NCI-H2107 (cell line): ENCODE data around the gene CC2D1A.

Experiments
- DNase-seq: peaks from one replicate; lab custom pipeline; 2025; lab: John Stamatoyannopoulos, UW

Gene CC2D1A

GRCh38 chr19:13877303-13877702 lies 28.7 kb upstream of the CC2D1A start:
- no peak for DNase-seq

DNA sequence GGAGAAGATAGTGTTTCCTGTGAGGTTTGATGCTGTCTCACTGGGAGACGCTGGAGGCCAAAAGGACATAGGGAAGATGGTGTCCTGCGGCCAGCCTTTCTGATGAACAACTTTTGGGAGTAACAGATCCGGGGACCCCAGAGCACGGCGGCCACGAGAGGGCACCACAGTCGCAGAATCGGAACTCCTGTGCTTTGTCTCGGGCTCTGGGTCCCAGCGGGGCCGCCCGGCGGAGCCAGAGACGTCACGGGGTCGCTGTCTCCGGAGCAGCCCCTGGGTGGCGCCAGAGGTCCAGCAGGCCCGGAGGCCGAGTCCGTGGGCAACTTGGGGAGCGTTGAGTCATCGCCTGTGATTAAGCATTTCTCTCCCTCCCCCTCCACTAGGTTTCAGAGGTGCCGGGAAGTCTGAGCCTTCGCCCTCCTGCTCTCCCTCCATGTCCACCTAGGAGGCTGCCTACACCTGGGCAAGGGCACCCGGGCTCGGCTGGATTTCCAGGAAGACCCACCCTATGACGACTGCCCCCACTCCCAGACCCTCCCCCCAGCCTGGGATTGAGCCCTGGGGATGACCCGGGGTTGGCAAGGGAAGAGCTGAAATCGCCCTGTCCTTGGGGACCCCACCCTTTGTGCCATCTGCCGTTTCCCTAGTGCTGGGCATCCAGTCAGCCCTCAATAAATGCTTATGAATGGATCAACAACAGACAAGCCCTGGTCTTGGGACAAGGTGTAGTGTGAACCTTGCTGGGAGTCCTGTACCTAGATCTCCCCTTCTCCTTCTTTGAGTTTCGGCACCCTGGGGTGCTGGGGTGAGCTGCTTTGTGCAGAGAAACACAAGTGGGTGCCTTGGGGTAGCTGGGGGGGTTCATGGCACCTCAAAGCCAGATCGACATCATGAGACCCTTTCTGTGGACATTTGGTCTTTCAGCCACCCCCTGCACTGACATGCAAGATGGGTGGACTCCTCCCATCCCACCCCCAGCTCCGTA lies 25.6 kb upstream of the CC2D1A start:
- peak; percentile 84 for DNase-seq

GRCh38 chr19:13881251-13881691 lies 24.7 kb upstream of the CC2D1A start:
- DNase-seq = no peak

GRCh38 chr19:13881692-13882418 lies 24.1 kb upstream of the CC2D1A start:
- no peak for DNase-seq

DNA sequence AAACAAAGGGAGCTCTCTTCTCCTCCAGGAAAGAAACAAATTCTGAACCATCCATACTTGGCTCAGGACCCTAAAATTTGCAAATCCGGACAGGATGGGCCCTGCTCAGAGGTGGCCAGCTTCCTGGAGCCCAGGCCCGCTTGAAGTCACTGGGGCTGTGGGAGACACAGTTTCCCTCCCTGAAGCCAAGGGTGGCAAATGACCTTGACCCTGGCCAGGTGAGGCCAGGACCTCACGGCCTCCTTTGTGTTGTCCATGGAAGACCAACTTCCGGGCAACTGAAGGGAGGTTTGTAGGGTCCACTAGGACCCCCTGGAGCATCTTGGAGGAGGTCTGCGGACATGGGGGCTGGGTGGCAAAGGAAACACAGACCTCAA lies 23.6 kb upstream of the CC2D1A start:
- no peak for DNase-seq

DNA sequence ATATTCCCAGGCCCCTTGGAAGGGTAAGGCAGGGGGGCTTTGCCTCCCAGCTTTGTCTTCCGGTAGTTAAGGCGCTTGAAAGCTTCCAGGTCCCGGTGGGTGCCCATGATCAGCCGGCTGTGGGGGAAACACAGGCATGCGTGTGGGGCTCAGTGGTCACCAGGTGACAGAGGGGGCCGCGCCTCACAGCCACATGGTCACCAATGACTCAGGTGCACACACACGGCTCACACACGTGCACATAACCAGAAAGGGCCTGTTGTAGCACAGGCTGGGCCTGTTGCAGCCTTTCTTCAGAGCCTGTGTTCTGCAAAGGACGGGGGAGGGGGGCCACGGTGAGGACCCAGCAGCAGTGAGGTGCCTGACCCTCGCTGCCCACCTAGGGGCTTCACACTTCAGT lies 23.2 kb upstream of the CC2D1A start:
- no peak for DNase-seq

GRCh38 chr19:13883516-13884064 lies 22.4 kb upstream of the CC2D1A start:
- no peak for DNase-seq

- no peak for DNase-seq
Observed at GRCh38 chr19:13884726-13885591, 21.0 kb upstream of the CC2D1A start.

GRCh38 chr19:13885826-13886365 lies 20.1 kb upstream of the CC2D1A start:
- DNase-seq = no peak

DNA sequence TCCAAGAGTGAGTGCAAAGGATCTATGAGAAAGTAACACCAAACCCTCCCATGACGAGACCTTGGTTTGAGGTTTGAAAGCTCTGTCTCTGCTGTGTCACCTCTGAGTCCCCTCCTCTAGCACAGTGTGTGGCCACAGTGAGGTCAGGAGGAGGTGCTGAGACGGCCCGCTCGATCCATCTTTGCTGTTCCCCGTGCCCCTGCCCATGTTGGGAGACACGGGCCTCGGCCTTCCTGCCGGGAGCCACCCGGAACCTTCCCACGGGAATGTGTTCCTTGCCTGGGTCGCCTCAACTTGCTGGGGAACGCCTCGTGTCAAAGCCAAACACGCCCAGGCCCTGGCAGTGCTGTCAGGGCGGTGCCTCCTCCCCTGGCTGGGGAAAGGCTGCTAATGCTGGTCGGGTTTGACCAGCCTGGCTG lies 19.0 kb upstream of the CC2D1A start:
- no peak for DNase-seq

- no peak for DNase-seq
Observed at GRCh38 chr19:13887517-13887916, 18.5 kb upstream of the CC2D1A start.

GRCh38 chr19:13888281-13888680 lies 17.7 kb upstream of the CC2D1A start:
- DNase-seq = no peak

DNA sequence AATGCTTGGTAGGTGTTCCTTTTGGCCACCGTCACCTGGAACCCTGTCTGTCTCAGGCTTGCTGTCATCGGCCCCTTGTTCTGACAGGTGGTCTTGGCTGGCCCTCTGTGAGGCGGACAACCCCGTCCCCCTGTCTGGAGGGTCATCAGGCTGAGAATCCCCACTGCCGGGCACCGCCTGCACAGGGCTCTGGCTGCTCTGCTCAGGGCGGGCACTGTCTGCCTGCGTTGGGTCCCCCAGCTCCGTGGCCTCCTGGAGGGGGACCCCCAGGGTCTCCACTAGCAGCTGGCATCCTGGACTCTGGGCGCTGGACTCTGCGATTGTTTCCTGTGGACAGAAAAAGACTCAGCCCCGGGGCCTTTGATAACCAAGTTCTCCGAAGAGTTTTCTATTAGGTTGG lies 15.9 kb upstream of the CC2D1A start:
- no peak for DNase-seq

DNA sequence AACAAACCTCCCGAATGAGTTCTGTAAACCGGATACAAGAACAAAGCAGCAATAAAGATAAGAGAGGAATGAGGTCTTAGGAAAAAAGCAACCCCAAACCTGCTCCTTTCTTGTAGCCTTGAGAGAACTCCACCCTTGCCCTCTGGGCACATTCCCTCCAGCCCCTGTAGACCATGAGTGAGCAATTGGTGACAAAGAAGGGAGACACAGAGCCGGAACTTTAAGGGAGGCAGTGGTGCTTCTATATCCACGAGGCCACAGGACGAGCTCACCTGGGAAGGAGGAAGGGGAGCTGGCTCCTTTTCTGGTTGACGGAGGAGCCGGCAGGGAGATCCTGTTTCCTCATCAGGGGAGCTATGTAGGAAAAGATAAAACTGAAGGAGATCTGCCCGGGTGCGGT lies 13.1 kb upstream of the CC2D1A start:
- no peak for DNase-seq

DNA sequence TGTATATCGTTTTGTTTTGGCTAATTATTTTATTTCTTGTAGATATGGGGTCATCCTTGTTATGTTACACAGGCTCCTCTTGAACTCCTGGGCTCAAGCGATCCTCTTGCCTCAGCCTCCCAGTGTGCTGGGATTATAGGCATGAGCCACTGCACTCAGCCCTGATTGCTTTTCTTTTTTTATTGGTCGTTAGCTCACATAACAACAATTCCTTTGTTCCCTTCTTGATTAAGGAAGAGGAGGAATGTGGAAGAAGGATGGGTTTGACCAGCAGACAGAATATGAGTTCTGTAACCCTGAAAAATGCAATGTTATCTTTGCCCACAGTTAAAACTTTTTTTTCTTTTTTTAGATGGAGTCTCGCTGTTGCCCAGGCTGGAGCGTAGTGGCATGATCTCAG lies 11.4 kb upstream of the CC2D1A start:
- DNase-seq = no peak

GRCh38 chr19:13896227-13896626 lies 9.8 kb upstream of the CC2D1A start:
- DNase-seq = no peak

DNA sequence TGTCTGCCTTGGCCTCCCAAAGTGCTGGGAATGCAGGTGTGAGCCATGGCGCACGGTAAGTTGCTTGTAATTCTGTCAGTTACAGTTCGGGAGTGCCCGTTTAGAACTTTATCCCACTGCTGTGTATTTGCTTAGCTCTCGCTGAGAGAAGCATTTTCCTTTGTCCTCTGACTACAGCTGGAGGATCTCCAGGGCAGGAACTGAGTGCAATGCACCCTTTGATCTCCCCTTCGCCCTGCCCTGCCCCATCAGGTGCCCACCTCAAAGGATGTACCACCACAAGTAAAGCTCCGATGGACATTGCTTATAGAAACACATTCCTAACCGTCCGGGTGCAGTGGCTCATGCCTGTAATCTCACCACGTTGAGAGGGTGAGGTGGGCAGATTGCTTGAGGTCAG lies 6.6 kb upstream of the CC2D1A start:
- no peak for DNase-seq

GRCh38 chr19:13899912-13900584 lies 6.0 kb upstream of the CC2D1A start:
- no peak for DNase-seq

- no peak for DNase-seq
Observed at GRCh38 chr19:13902993-13903555, 2.9 kb upstream of the CC2D1A start.

GRCh38 chr19:13906521-13906904 lies 512 bp downstream of the CC2D1A start:
- DNase-seq = no peak

DNA sequence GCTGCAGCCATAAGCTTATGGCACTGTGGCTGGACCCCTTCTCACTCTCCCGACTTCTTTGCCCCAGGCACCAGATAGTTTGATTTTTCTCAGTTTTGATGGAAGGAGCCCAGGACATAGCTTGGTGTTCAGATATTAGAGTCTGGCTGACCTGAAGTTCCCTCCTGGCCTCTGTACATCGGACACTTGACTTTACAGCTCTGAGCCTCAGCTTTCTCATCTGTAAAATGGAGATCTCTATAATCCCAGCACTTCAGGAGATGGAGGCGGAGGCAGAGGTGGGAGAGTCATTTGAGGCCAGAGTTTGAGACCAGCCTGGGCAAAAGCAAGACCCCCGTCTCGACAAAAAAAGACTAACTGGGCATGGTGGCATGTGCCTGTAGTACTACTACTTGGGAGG lies 909 bp downstream of the CC2D1A start:
- DNase-seq = no peak
